Measurements from ENCODE around the gene CELSR2. TPM values are rescaled to one million over a fixed set of nuclear protein-coding genes. Genes with fewer than 3 reads are reported as not detected.
A peak's percentile ranks its signal among the peaks of the same experiment; 100 is the strongest.

Gene CELSR2
- total RNA-seq, 1 experiment from 2014 or later: 17.1 TPM

DNA sequence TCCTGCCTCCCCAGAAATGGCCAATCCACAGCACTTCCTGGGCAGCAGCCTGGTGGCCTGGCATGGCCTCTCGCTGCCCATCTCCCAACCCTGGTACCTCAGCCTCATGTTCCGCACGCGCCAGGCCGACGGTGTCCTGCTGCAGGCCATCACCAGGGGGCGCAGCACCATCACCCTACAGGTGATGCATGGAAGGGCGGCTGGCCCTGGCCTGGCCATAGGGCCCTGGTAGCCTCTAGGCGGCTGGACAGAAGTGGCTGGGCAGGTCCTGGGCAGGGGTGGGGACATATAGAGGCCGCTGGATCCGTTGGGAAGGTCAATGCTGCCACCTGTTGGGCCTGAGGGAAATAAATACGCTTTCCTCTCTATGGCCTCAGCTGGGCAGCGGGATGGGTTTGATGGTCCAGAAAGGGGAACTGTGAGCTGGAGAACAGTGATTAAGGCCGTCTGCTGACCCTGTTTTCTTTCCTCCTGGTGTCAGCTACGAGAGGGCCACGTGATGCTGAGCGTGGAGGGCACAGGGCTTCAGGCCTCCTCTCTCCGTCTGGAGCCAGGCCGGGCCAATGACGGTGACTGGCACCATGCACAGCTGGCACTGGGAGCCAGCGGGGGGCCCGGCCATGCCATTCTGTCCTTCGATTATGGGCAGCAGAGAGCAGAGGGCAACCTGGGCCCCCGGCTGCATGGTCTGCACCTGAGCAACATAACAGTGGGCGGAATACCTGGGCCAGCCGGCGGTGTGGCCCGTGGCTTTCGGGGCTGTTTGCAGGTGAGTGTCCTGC lies 14.4 kb downstream of the CELSR2 start:
- Histone ChIP-seq H3K4me2 (ENCODE audit: low read length) (no peak overlapping the region), H3K9ac (ENCODE audit: low read length) (no peak overlapping the region), H3K27ac (ENCODE audit: low read depth, low read length) (peak overlapping the region; percentile 2; the same call in 1 of the 2 replicates), H3K4me3 (replicated peaks in 1 of 2; ENCODE audit: low read depth in 1 of 2, low read length in 2 of 2) (no peak overlapping the region), H3K27me3 (ENCODE audit: insufficient read depth, low read length) (no peaks in the 10 kb centered on the region), H2AFZ (ENCODE audit: low read depth, low read length, poor library complexity, severe bottlenecking) (no peak overlapping the region), H3K9me2 (ENCODE audit: insufficient read depth) (no peaks in the 10 kb centered on the region), H3K9me3 (ENCODE audit: control insufficient read depth in 1 of 2, insufficient read depth in 1 of 2, low read depth in 1 of 2, low read length in 2 of 2) (no peaks in the 10 kb centered on the region), H3K36me3 (ENCODE audit: control insufficient read depth in 1 of 2, insufficient read depth in 2 of 2, low read length in 2 of 2) (peaks cover 0 to 4% of the 10 kb centered on the region in 2 experiments; a peak in 1 of 4 replicates), H3K79me2 (ENCODE audit: insufficient read depth, low read length) (no peaks in the 10 kb centered on the region), H3K4me1 (ENCODE audit: control insufficient read depth in 1 of 2, insufficient read depth in 2 of 2, low read length in 2 of 2) (peaks cover 0 to 9% of the 10 kb centered on the region in 2 experiments; a peak in 2 of 4 replicates), H4K20me1 (ENCODE audit: insufficient read depth) (no peaks in the 10 kb centered on the region)
- TF ChIP-seq POLR2A (IDR thresholded peaks at IDR 0.05; ENCODE audit: borderline replicate concordance, extremely low read depth, insufficient read depth, insufficient read length) (no peak), RAD21 (IDR thresholded peaks at IDR 0.05; ENCODE audit: low read depth) (peak; percentile 96), TCF7L2 (IDR thresholded peaks at IDR 0.05; ENCODE audit: borderline replicate concordance, extremely low read depth, insufficient read depth, insufficient read length) (peak; percentile 20), FOSL1 (IDR thresholded peaks at IDR 0.05; ENCODE audit: low read depth) (no peak), POLR2AphosphoS5 (IDR thresholded peaks at IDR 0.05; ENCODE audit: low read depth, low read length) (peak; percentile 20; the same call in 1 of the 2 replicates), YY1 (IDR thresholded peaks at IDR 0.05; ENCODE audit: extremely low read depth, insufficient replicate concordance, low read depth, low read length) (peak; percentile 47), ELF1 (IDR thresholded peaks at IDR 0.05; ENCODE audit: borderline replicate concordance, low read depth) (no peak), EZH2 (IDR thresholded peaks at IDR 0.05) (no peak), ZNF274 (IDR thresholded peaks at IDR 0.05; ENCODE audit: low read depth, low read length) (no peak)
- TF ChIP-seq, protein P1, sequence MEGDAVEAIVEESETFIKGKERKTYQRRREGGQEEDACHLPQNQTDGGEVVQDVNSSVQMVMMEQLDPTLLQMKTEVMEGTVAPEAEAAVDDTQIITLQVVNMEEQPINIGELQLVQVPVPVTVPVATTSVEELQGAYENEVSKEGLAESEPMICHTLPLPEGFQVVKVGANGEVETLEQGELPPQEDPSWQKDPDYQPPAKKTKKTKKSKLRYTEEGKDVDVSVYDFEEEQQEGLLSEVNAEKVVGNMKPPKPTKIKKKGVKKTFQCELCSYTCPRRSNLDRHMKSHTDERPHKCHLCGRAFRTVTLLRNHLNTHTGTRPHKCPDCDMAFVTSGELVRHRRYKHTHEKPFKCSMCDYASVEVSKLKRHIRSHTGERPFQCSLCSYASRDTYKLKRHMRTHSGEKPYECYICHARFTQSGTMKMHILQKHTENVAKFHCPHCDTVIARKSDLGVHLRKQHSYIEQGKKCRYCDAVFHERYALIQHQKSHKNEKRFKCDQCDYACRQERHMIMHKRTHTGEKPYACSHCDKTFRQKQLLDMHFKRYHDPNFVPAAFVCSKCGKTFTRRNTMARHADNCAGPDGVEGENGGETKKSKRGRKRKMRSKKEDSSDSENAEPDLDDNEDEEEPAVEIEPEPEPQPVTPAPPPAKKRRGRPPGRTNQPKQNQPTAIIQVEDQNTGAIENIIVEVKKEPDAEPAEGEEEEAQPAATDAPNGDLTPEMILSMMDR (IDR thresholded peaks at IDR 0.05 in 2 of 3, conservative IDR thresholded peaks at IDR 0.05 in 1 of 3; ENCODE audit: borderline replicate concordance in 1 of 3, insufficient read depth in 1 of 3, low read depth in 2 of 3, low read length in 2 of 3): peak; percentile 99 to 100 (median 99)
- TF ChIP-seq, protein P2, sequence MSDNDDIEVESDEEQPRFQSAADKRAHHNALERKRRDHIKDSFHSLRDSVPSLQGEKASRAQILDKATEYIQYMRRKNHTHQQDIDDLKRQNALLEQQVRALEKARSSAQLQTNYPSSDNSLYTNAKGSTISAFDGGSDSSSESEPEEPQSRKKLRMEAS (IDR thresholded peaks at IDR 0.05): peak; percentile 88
- TF ChIP-seq, protein P3, sequence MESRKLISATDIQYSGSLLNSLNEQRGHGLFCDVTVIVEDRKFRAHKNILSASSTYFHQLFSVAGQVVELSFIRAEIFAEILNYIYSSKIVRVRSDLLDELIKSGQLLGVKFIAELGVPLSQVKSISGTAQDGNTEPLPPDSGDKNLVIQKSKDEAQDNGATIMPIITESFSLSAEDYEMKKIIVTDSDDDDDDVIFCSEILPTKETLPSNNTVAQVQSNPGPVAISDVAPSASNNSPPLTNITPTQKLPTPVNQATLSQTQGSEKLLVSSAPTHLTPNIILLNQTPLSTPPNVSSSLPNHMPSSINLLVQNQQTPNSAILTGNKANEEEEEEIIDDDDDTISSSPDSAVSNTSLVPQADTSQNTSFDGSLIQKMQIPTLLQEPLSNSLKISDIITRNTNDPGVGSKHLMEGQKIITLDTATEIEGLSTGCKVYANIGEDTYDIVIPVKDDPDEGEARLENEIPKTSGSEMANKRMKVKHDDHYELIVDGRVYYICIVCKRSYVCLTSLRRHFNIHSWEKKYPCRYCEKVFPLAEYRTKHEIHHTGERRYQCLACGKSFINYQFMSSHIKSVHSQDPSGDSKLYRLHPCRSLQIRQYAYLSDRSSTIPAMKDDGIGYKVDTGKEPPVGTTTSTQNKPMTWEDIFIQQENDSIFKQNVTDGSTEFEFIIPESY (IDR thresholded peaks at IDR 0.05; ENCODE audit: extremely low read depth, insufficient replicate concordance, low read length): peak; percentile 60
- BruUV-seq (replicated peaks): no TSS peak
- ChIA-PET CTCF (interaction anchor here (0.6 to 1.0 kb wide), 6 partner anchors 21 to 947 kb away, joined by 3 to 7 read pairs (median 3); a partner anchor contains a TSS), POLR2A (interaction anchor here (0.6 kb wide), 1 partner anchor 301 kb away, joined by 3 read pairs; the partner anchor contains the start of gene CLCC1), RAD21 (ENCODE audit: low non-redundant PET in 1 of 2, low total read pairs in 2 of 2, uncharacterized antibody in 2 of 2, unreplicated experiment in 2 of 2) (no interaction called here)
- intact Hi-C loops (cut with micrococcal nuclease): loop anchor here (2.0 kb wide), 5 partner anchors 63 to 435 kb away; no protein-coding TSS in a partner anchor
- peak; percentile 96 for ATAC-seq
- peak; percentile 88 for DNase-seq (ENCODE audit: low read depth, low spot score)
